Epithelial cell of esophagus (primary cell): ENCODE results near the gene BIRC2.

ENCODE experiments used
- DNase-seq: peaks from one replicate; pipeline ENCODE4 v3.0.0; 2010; ENCODE audit warnings: low read depth
- H3K4me3 ChIP-seq: 2 replicates; pipeline ENCODE4 v1.5.1; 2011; ENCODE audit warnings: mild to moderate bottlenecking, low read length, control low read depth
- CTCF ChIP-seq: IDR thresholded peaks from 2 replicates; pipeline ENCODE4 v1.5.1; 2011; ENCODE audit warnings: low read depth, mild to moderate bottlenecking, low read length, control low read depth, inconsistent platforms; ENCODE audit not compliant: insufficient read depth; ENCODE audit errors: missing control alignments

BIRC2 gene

GRCh38 chr11:102341844-102342318 lies 5.1 kb upstream of the BIRC2 start:
- peak; percentile 84 for TF ChIP-seq CTCF
- peak; percentile 84 for DNase-seq
- H3K4me3 ChIP-seq = no peak overlapping the region

GRCh38 chr11:102343809-102344208 lies 3.2 kb upstream of the BIRC2 start:
- TF ChIP-seq CTCF = no peak
- peak; percentile 65 for DNase-seq
- H3K4me3 ChIP-seq = no peak overlapping the region

GRCh38 chr11:102345904-102346303 lies 1.1 kb upstream of the BIRC2 start:
- peak; percentile 57 for DNase-seq
- H3K4me3 ChIP-seq = peak overlapping the region; percentile 81
- no peak for TF ChIP-seq CTCF

- no peak for TF ChIP-seq CTCF
- peak overlapping the region; percentile 81 for H3K4me3 ChIP-seq
- DNase-seq = no peak
These were observed 612 bp upstream of the BIRC2 start for GRCh38 chr11:102346456-102346747.

- peak overlapping the region; percentile 81 for H3K4me3 ChIP-seq
- no peak for TF ChIP-seq CTCF
- peak; percentile 43 for DNase-seq
These were observed 702 bp downstream of the BIRC2 start for GRCh38 chr11:102347462-102348370.

- DNase-seq = no peak
- no peak overlapping the region for H3K4me3 ChIP-seq
- no peak for TF ChIP-seq CTCF
These were observed 10.1 kb downstream of the BIRC2 start for GRCh38 chr11:102357116-102357515.

- TF ChIP-seq CTCF = no peak
- no peak for DNase-seq
- no peak overlapping the region for H3K4me3 ChIP-seq
These were observed 12.4 kb downstream of the BIRC2 start for GRCh38 chr11:102359372-102359771.
